ACHN (cell line): ENCODE measurements around the gene PDIA2.
"Not testable (repeated sequence)": the region's sequence is repeated elsewhere in the genome, so short reads cannot be mapped to it uniquely, and the experiment has no call there.

ENCODE experiments used
- DNase-seq: peaks from one replicate; pipeline ENCODE4 v3.0.0-alpha.2; 2015
- in situ Hi-C: cut with HindIII; loops from 2 replicates; pipeline ENCODE4 v1.10.0; 2017; ENCODE audit warnings: low sequenced_read_pairs, low pct_ligation_motif_present, low pct_unique_long_range_greater_than_20kb

PDIA2 gene

GRCh38 chr16:317583-317982, 34.6 kb downstream of the PDIA2 start:
- no peak for DNase-seq
- in situ Hi-C loops: no loop called here

DNA sequence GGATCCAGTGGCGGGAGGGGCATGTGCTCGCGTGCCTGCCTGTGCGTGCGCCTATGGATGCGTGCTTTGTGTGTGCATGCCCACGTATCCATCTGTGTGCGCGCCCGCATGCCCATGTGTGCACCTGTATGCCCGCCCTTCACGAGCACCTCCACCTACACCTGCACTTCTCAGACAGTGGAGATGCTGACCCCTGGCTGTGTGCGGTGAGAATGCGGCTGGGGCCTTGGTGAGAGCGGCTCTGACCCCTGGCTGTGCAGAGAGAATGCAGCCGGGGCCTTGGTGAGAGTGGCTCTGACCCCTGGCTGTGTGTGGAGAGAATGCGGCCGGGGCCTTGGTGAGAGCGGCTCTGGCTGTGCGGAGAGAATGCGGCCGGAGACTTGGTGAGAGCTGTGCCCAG, 35.7 kb downstream of the PDIA2 start:
- in situ Hi-C loops: no loop called here
- DNase-seq: peak; percentile 31

DNA sequence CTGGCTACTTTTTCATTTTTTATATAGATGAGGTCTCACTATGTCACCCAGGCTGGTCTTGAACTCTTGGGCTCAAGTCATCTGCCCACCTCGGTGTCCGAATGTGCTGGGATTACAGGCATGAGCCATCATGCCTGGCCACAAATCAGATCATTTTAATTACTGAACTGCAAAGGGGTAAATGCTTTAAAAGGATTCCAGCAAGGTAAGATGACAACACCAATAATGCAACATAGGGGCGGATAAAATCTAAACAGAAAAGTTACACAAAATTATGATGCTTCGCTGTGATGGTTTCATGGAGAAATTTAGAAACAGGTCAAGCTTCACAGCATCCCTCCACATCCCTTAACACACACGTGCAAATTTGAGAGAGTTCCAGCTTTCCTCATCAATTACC, 37.2 kb downstream of the PDIA2 start:
- DNase-seq: no peak
- in situ Hi-C loops: no loop called here

GRCh38 chr16:321532-321931, 38.6 kb downstream of the PDIA2 start:
- DNase-seq: no peak
- in situ Hi-C loops: no loop called here

DNA sequence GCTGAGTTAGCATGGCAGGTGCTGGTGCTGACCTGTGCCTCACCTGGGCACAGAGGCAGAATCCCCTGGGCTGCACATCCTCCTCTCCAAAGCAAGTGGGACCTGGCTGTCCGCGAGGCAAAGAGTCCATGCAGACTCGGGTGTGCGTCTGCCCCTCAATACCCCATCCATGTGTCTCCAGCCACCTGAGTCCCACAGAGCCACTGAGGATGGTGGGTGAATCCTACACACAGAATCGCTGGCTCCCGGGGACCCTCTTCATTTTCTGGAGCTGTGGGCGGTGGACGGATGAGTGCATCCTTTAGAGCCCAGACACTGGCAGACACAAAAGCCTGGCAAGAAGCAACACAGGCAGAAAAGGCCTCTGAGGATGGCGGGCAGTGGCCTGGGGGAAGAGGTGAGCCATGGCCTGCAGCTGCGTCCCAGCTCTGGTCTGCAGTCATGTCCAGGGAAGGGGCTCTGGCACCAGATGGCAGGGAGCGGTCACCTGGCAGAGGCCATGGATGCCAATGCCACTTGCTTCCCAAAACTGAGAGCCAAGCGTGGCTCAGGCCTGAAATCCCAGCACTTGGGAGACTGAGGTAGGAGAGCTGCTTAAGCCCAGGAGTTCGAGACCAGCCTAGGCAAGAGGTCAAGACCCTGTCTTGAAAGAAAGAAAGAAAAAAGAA, 39.6 kb downstream of the PDIA2 start:
- in situ Hi-C loops: no loop called here
- DNase-seq: no peak

GRCh38 chr16:324201-324450, 41.2 kb downstream of the PDIA2 start:
- in situ Hi-C loops: no loop called here
- no peak for DNase-seq

DNA sequence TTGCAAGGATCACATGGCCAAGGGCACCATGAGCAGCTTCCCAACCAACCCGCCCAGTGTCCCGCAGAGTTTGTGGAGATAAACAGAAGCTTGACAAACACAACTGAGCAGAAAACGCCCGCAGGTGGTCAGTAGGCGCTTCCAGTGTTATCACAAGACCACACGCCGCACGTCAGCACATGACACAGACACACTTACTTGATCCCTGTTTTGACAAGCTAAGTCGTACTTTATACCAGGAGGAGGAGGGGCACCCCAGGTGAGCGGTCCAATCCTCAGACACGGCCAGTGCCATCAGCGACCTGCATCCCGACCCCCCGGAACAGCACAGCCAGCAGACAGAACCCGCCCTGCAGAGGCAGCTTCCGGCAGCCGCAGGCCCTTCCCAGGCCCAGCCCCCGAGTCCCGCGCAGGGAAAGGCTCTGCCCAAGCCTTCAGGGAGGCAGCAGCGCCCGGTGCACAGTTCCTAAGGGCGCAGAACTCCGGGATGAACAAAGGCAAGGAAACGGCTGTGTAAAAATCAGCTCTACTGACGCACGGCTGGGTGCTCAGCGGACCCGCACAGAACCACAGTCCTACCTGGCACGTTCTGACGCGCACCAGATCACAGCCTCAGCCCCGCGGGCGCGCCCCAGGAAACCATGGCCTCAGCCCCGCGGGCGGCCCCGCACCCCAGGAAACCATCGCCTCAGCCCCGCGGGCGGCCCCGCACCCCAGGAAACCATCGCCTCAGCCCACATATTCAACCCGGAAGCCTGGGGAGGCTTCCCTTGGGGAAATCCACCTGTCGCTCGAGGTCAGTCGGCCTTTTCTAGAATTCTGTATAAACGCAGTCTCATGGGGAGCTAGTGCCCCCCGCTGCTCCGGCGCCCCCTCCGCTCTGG, 41.7 kb downstream of the PDIA2 start:
- no peak for DNase-seq

DNA sequence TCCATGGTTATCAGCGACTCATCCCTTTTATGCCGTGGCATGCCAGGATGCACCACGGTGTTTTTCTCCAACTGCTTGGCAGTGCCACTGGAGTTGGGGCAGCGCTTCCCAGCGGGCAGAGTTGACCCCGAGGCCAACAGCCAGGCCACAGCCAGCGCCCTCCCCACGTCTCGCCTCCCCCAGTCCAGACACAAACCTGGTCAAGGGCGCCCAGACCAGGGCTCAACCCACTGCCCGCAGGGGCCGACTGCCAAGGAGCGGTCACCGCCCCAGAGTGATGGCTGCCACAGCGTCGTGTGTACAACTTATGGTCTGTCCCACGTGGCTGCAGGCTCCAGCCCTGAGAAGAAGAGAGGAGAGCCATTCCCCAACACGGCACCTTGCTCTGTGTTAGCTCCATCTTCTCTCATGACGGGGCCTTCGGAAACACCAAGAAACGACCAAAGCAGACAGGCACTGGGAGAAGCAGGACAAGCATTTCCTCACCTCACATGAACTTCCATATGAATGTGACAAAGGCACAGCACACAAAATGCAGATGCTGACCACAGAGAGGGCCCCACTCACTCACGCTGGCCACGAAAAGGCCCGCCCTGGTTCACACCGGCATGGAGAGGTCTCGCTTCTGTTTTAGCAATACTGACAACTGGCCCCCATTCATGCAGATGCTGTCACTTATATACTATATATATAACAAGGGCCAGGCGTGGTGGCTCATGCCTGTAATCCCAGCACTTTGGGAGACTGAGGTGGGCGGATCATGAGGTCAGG, 42.6 kb downstream of the PDIA2 start:
- in situ Hi-C loops: no loop called here
- no peak for DNase-seq

More for the DNA sequence above, 41.7 kb downstream of the PDIA2 start:
- in situ Hi-C loops: no loop called here

DNA sequence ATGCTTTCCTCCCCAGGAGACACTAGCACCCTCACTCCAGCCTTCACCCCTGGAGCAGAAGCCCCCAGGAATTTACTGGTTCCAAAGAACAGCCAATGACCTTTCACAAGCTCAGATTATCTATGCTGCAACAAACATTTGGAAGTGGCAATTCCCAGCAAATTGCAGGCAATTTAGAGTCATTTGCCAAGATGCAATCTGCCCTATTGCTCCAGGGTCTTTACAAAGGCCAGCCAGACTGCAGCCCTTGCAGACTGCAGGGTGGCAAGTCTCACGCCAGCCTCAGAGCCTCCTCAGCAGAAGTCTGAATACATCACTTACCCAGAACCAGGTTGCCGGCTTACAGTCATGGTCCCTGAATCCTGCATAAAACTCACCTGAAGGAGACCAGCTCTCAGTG, 47.8 kb downstream of the PDIA2 start:
- DNase-seq: no peak
- in situ Hi-C loops: no loop called here

GRCh38 chr16:331181-331814, 48.3 kb downstream of the PDIA2 start:
- DNase-seq, in situ Hi-C loops: not testable (repeated sequence)

- in situ Hi-C loops: no loop called here
- DNase-seq: no peak
Observed at GRCh38 chr16:333406-334094, 50.6 kb downstream of the PDIA2 start.

- in situ Hi-C loops, DNase-seq: not testable (repeated sequence)
Observed at GRCh38 chr16:334164-334832, 51.3 kb downstream of the PDIA2 start.

DNA sequence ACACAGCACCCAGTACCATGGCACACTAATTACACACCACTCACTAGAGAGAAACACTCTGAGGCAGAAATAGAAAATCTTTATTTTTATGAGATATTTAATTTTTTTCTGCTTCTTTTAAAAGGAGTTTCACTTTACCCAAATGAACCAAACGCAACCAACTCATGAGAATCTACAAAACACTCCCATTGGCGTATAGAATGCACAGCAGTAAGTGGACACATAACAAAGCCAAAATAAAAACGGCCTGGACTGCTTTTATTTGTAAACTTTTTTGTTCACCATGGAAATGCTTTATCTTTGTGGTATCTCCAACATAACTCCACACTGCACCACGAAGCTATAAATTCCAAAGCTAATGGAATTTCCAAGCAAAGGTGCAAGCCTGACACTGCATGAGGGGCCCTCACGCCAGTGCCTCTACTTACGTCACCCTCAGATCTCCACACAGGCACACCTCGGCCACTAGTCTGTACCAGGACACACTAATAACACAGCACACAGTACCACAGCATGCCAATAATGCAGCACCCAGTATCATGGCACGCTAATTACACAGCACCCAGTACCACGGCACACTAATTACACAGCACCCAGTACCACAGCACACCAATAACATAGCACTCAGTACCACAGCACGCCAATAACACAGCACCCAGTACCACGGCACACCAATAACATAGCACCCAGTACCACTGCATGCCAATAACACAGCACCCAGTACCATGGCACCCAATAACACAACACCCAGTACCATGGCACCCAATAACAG, 52.1 kb downstream of the PDIA2 start:
- in situ Hi-C loops, DNase-seq: not testable (repeated sequence)

DNA sequence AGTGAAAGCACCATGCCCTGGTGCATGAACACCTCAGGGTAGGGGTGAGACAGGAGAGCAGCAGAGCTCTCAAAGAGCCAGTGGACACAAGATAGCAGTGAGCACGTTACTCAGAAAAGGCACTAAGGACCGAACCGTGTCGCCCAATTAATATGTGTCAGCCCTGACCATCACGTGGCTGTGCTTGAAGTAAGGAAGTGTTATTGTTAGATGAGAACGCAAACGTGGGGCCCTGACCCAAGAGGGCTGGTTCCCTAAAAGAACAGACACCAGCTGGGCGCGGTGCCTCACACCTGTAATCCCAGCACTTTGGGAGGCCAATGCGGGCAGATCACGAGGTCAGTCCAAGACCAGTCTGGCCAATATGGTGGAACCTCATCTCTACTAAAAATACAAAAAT, 53.3 kb downstream of the PDIA2 start:
- in situ Hi-C loops: no loop called here
- no peak for DNase-seq
